Tibial nerve (tissue), 4 donors: ENCODE data around the gene ATAT1. TPM values are rescaled to one million over a fixed set of nuclear protein-coding genes. Genes with fewer than 3 reads are reported as not detected.

ENCODE experiments used
- DNase-seq, 2 donors: peaks; one replicate each; pipeline ENCODE4 v3.0.0-alpha.2; 2019; ENCODE audit warnings: low spot score in 2 of 2
- H3K27ac ChIP-seq, 4 donors: fragments of 200-600 bp; sonication (generic) in 3 of 4; one replicate each; pipeline ENCODE4 v1.5.1; 2017 to 2019; ENCODE audit warnings: mild to moderate bottlenecking in 1 of 4
- H3K27me3 ChIP-seq, 2 donors: fragments of 200-600 bp; sonication (generic) in 1 of 2; one replicate each; pipeline versions ENCODE4 v1.5.1 to v1.6.0; 2017 to 2019
- H3K36me3 ChIP-seq, 3 donors: fragments of 200-600 bp; sonication (generic); one replicate each; pipeline ENCODE4 v1.5.1; 2018 to 2019
- H3K4me1 ChIP-seq, 4 donors: fragments of 200-600 bp; sonication (generic) in 3 of 4; one replicate each; pipeline ENCODE4 v1.5.1; 2017 to 2019
- H3K4me3 ChIP-seq, 4 donors: fragments of 200-600 bp; sonication (generic) in 3 of 4; one replicate each; pipeline ENCODE4 v1.5.1; 2017 to 2019; ENCODE audit warnings: mild to moderate bottlenecking in 1 of 4, moderate library complexity in 1 of 4
- H3K9me3 ChIP-seq, 4 donors: fragments of 200-600 bp; sonication (generic) in 3 of 4; one replicate each; pipeline ENCODE4 v1.5.1; 2017 to 2019
- EP300 ChIP-seq, 2 donors: sonication (generic); formaldehyde crosslinking; IDR thresholded peaks; one replicate each; pipeline ENCODE4 v1.6.1; 2017; ENCODE audit warnings: antibody characterized with exemption in 2 of 2, mild to moderate bottlenecking in 1 of 2
- POLR2A ChIP-seq, 2 donors: fragments of 450-650 bp; IDR thresholded peaks; one replicate each; pipeline ENCODE4 v1.6.1; 2017; ENCODE audit warnings: antibody characterized with exemption in 2 of 2, mild to moderate bottlenecking in 2 of 2, moderate library complexity in 2 of 2
- WGBS, 2 donors: methylation state at CpG; one replicate each; pipeline ENCODE4 v1.1.5; 2018; 5-methylcytosine and 5-hydroxymethylcytosine counted together
- total RNA-seq, 4 donors: library from RNA; depleted of rRNA; stranded (reverse); fragments of >200 nt; gene quantifications; one replicate each; pipeline ENCODE4 v1.1.0, GENCODE V29; 2016
- TF ChIP-seq, protein P1 (sequence below), 5 experiments: fragments of 200-600 bp in 3 of 5; fragments of 450-650 bp in 2 of 5; sonication (generic) in 3 of 5; IDR thresholded peaks; one replicate each; pipeline ENCODE4 v1.5.1; 2016 to 2019; ENCODE audit warnings: antibody characterized with exemption in 5 of 5, mild to moderate bottlenecking in 3 of 5, moderate library complexity in 2 of 5

ATAT1 gene
- total RNA-seq, 4 donors from 2014 or later = 5.5 to 18.0 (median 7.7) TPM

DNA sequence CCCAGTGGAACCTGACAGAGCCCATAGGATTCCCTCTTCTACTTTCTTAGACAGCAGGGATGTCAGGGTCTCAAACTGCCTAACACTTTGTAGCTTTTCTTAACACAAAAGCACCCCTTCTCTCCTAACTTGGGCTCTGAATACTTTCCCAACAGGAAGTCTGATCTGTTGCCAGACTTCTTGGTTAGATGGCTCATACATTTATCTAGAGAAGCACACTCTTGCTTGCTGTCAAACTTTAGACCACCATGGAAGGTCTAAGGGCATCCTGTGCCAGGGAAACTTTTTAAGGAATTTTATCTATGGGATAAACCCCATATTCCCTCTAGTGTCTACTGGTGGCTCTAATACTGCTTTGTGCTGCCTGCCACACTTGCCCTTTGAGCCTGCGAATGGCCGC lies 17.0 kb downstream of the ATAT1 start:
- DNase-seq = no peak
- TF ChIP-seq, protein P1, sequence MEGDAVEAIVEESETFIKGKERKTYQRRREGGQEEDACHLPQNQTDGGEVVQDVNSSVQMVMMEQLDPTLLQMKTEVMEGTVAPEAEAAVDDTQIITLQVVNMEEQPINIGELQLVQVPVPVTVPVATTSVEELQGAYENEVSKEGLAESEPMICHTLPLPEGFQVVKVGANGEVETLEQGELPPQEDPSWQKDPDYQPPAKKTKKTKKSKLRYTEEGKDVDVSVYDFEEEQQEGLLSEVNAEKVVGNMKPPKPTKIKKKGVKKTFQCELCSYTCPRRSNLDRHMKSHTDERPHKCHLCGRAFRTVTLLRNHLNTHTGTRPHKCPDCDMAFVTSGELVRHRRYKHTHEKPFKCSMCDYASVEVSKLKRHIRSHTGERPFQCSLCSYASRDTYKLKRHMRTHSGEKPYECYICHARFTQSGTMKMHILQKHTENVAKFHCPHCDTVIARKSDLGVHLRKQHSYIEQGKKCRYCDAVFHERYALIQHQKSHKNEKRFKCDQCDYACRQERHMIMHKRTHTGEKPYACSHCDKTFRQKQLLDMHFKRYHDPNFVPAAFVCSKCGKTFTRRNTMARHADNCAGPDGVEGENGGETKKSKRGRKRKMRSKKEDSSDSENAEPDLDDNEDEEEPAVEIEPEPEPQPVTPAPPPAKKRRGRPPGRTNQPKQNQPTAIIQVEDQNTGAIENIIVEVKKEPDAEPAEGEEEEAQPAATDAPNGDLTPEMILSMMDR (IDR thresholded peaks at IDR 0.05) = no peak
- TF ChIP-seq EP300 (IDR thresholded peaks at IDR 0.05) (no peak), POLR2A (IDR thresholded peaks at IDR 0.05) (no peak)
- peaks cover 4 to 55% (median 10%) of the 10 kb centered on the region in 3 donors for H3K36me3 ChIP-seq
- no peaks in the 10 kb centered on the region for H3K9me3 ChIP-seq
- 100% methylated on average over 2 of the region's 2 CpGs for WGBS, 2 donors
- H3K27ac ChIP-seq = no peak overlapping the region
- peaks cover 0 to 17% (median 7%) of the 10 kb centered on the region in 4 donors for H3K4me1 ChIP-seq
- H3K4me3 ChIP-seq = no peak overlapping the region
- no peaks in the 10 kb centered on the region for H3K27me3 ChIP-seq

- H3K4me1 ChIP-seq = peaks cover 0 to 20% (median 7%) of the 10 kb centered on the region in 4 donors
- H3K4me3 ChIP-seq = no peak overlapping the region
- H3K36me3 ChIP-seq = peaks cover 4 to 53% (median 9%) of the 10 kb centered on the region in 3 donors
- H3K9me3 ChIP-seq = no peaks in the 10 kb centered on the region
- WGBS, 2 donors = 76% methylated on average over 5 of the region's 5 CpGs
- TF ChIP-seq, protein P1 (IDR thresholded peaks at IDR 0.05) = no peak
- TF ChIP-seq EP300 (IDR thresholded peaks at IDR 0.05) = no peak
- no peak for TF ChIP-seq POLR2A (IDR thresholded peaks at IDR 0.05)
- no peak for DNase-seq
- no peaks in the 10 kb centered on the region for H3K27me3 ChIP-seq
- H3K27ac ChIP-seq = no peak overlapping the region
These were observed 18.1 kb downstream of the ATAT1 start for GRCh38 chr6:30644769-30645168.

GRCh38 chr6:30645989-30646388 lies 19.3 kb downstream of the ATAT1 start:
- Histone ChIP-seq H3K27ac (no peak overlapping the region), H3K27me3 (no peaks in the 10 kb centered on the region), H3K9me3 (no peaks in the 10 kb centered on the region), H3K4me1 (peaks cover 0 to 20% (median 7%) of the 10 kb centered on the region in 4 donors), H3K36me3 (peaks cover 0 to 51% (median 4%) of the 10 kb centered on the region in 3 donors), H3K4me3 (no peak overlapping the region)
- 71 to 77% methylated on average over 1 of the region's 1 CpG for WGBS, 2 donors
- no peak for DNase-seq
- TF ChIP-seq POLR2A (IDR thresholded peaks at IDR 0.05) (no peak), EP300 (IDR thresholded peaks at IDR 0.05) (no peak)
- TF ChIP-seq, protein P1 (IDR thresholded peaks at IDR 0.05) = no peak

- Histone ChIP-seq H3K36me3 (peaks cover 0 to 51% (median 7%) of the 10 kb centered on the region in 3 donors), H3K27me3 (no peaks in the 10 kb centered on the region), H3K27ac (peak within 1 kb of the TSS; percentile 82 to 97 (median 94)), H3K9me3 (no peaks in the 10 kb centered on the region), H3K4me3 (peak within 1 kb of the TSS; percentile 81 to 98 (median 90)), H3K4me1 (peaks cover 0 to 20% (median 7%) of the 10 kb centered on the region in 4 donors)
- TF ChIP-seq POLR2A (IDR thresholded peaks at IDR 0.05) (no peak), EP300 (IDR thresholded peaks at IDR 0.05) (peak in 1 of 2 donors; percentile 3)
- TF ChIP-seq, protein P1 (IDR thresholded peaks at IDR 0.05) = no peak
- peak; percentile 75 to 78 for DNase-seq
- WGBS, 2 donors = 10 to 14% methylated on average over 27 to 37 of the region's 37 CpGs
These were observed 20.0 kb downstream of the ATAT1 start, which contains the start of gene C6orf136 for GRCh38 chr6:30646450-30647241. Gene C6orf136, plus strand, starts transcription at chr6:30647133. Its CDS starts 99 bp downstream, at chr6:30647232.
